Measurements from ENCODE around the gene HIVEP1.

Gene HIVEP1

GRCh38 chr6:12164508-12164770 lies 152.3 kb downstream of the HIVEP1 start:
- TF ChIP-seq, protein P1, sequence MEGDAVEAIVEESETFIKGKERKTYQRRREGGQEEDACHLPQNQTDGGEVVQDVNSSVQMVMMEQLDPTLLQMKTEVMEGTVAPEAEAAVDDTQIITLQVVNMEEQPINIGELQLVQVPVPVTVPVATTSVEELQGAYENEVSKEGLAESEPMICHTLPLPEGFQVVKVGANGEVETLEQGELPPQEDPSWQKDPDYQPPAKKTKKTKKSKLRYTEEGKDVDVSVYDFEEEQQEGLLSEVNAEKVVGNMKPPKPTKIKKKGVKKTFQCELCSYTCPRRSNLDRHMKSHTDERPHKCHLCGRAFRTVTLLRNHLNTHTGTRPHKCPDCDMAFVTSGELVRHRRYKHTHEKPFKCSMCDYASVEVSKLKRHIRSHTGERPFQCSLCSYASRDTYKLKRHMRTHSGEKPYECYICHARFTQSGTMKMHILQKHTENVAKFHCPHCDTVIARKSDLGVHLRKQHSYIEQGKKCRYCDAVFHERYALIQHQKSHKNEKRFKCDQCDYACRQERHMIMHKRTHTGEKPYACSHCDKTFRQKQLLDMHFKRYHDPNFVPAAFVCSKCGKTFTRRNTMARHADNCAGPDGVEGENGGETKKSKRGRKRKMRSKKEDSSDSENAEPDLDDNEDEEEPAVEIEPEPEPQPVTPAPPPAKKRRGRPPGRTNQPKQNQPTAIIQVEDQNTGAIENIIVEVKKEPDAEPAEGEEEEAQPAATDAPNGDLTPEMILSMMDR (IDR thresholded peaks at IDR 0.05; ENCODE audit: low read depth, low read length) = no peak
- H3K4me3 ChIP-seq (ENCODE audit: low read depth, low read length) = no peak overlapping the region

GRCh38 chr6:12165297-12165696 lies 153.2 kb downstream of the HIVEP1 start:
- no peak overlapping the region for H3K4me3 ChIP-seq (ENCODE audit: low read depth, low read length)
- TF ChIP-seq, protein P1 (IDR thresholded peaks at IDR 0.05; ENCODE audit: low read depth, low read length) = no peak

DNA sequence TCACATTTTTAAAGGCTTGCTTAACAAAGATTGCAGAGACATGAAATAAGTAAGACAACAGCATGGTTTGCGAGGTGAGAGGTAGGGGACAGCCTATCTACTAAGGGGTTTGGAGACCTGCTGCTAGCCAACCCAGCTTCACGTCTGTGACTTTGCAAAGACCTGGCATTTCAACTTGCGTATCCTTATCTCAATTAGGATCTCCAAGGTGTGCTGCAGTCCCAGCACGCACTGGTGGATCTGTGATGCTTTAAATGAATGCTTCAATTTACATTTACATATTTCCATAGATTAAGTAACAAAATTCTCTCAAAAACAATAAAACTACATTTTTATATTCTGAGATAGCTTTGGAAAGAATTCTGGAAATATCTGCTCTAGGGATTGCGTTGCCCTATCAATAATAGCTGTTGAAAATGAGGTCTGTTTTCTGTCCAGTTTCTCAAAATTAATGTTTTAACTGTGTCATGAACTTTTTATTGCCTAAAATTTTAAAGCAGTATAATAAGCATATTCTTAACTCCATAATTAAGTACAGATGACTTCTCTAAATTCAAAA lies 153.7 kb downstream of the HIVEP1 start:
- TF ChIP-seq, protein P1 (IDR thresholded peaks at IDR 0.05; ENCODE audit: low read depth, low read length) = no peak
- no peak overlapping the region for H3K4me3 ChIP-seq (ENCODE audit: low read depth, low read length)

- H3K4me3 ChIP-seq (ENCODE audit: low read depth, low read length) = no peak overlapping the region
- TF ChIP-seq, protein P1 (IDR thresholded peaks at IDR 0.05; ENCODE audit: low read depth, low read length) = no peak
Observed at GRCh38 chr6:12169377-12169776, 157.3 kb downstream of the HIVEP1 start.

DNA sequence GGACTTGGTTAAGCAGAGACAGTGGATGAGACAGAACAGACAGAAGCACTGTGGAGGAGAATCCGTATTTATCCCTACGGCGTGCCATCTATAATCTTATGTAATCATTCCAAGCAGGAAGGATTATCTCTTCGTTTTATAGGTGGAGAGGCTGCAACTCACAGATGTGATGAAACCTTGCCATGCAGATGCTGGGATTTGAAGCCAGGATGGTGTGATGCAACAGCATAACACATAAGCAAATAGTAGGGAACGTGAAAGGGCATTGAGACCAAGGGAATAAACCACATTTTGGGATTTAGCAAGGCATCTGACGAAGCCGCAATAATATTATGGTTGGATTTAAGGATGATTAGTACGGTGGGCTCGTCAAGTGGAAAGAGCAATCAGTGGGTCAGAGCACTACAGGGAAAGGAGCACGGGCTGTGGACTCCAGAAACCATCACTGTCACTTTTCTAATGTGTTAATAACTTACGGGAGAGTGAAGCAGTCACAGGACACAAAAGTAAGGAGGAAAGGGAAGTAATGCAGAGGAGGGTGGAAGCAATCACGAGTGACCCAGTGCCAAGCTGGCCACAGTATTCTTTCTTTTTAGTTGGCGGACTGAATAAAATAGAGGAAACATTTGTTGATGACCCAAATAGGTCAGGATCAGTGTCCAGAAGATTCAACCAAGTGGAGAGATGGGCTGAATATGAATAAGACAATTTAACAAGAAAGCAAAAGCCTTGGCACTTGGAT lies 158.4 kb downstream of the HIVEP1 start:
- no peak overlapping the region for H3K4me3 ChIP-seq (ENCODE audit: low read depth, low read length)
- TF ChIP-seq, protein P1 (IDR thresholded peaks at IDR 0.05; ENCODE audit: low read depth, low read length) = no peak

GRCh38 chr6:12171717-12172116 lies 159.6 kb downstream of the HIVEP1 start:
- TF ChIP-seq, protein P1 (IDR thresholded peaks at IDR 0.05; ENCODE audit: low read depth, low read length) = no peak
- H3K4me3 ChIP-seq (ENCODE audit: low read depth, low read length) = no peak overlapping the region

GRCh38 chr6:12172572-12172971 lies 160.5 kb downstream of the HIVEP1 start:
- H3K4me3 ChIP-seq (ENCODE audit: low read depth, low read length) = no peak overlapping the region
- TF ChIP-seq, protein P1 (IDR thresholded peaks at IDR 0.05; ENCODE audit: low read depth, low read length) = no peak

Measured in WI38 (cell line).